B cell (primary cell): ENCODE measurements around the gene GPATCH8. TPM values are rescaled to one million over a fixed set of nuclear protein-coding genes. Genes with fewer than 3 reads are reported as not detected.
A peak's percentile ranks its signal among the peaks of the same experiment; 100 is the strongest.
"Not testable (repeated sequence)": the region's sequence is repeated elsewhere in the genome, so short reads cannot be mapped to it uniquely, and the experiment has no call there.

Experiments used
- ATAC-seq: fragments of 200-7000 bp; cut with Tn5 transposase; one replicate; pipeline ENCODE4 v1.10.0; 2021; ENCODE audit warnings: low read depth, mild to moderate bottlenecking, moderate number of reproducible peaks, moderate library complexity
- CTCF ChIA-PET: fragments of 350-600 bp; sonication (Branson Sonifier 250); formaldehyde crosslinking; loops from one replicate; lab custom pipeline; 2021; ENCODE audit warnings: antibody characterized with exemption, inconsistent platforms; lab: Charles Lee
- POLR2A ChIA-PET: fragments of 350-600 bp; sonication (Branson Sonifier 250); formaldehyde crosslinking; loops from one replicate; lab custom pipeline; 2021; ENCODE audit warnings: antibody characterized with exemption; lab: Charles Lee
- DNase-seq: peaks from one replicate; pipeline ENCODE4 v3.0.0; 2013
- H2AFZ ChIP-seq: 2 replicates; pipeline ENCODE4 v1.6.1; 2012; ENCODE audit warnings: mild to moderate bottlenecking, low read depth, low read length; ENCODE audit not compliant: insufficient read depth, poor library complexity, severe bottlenecking
- H3K27ac ChIP-seq, 2 donors: 1 replicate in 1 of 2; 2 replicates in 1 of 2; pipeline ENCODE4 v1.5.1; 2012 to 2013; ENCODE audit warnings: low read length in 2 of 2, mild to moderate bottlenecking in 2 of 2, moderate library complexity in 1 of 2
- H3K27me3 ChIP-seq, 4 experiments: fragments of 200-600 bp in 1 of 4; sonication (generic) in 1 of 4; replicated peaks in 1 of 4; 1 replicate in 2 of 4; 2 replicates in 2 of 4; pipeline versions ENCODE4 v1.6.1 to v1.7.0; 2013 to 2016; ENCODE audit warnings: low read length in 3 of 4, mild to moderate bottlenecking in 2 of 4, mixed read lengths in 1 of 4, moderate library complexity in 1 of 4; ENCODE audit not compliant: insufficient read depth in 4 of 4, control insufficient read depth in 3 of 4; ENCODE audit errors: control extremely low read depth in 1 of 4
- H3K36me3 ChIP-seq, 2 experiments: replicated peaks in 1 of 2; 1 replicate in 1 of 2; 2 replicates in 1 of 2; pipeline versions ENCODE4 v1.6.1 to v1.7.1; 2013; ENCODE audit warnings: low read length in 1 of 2; ENCODE audit not compliant: insufficient read depth in 2 of 2, control insufficient read depth in 1 of 2; ENCODE audit errors: control extremely low read depth in 1 of 2, extremely low read depth in 1 of 2
- H3K4me1 ChIP-seq, 2 donors: fragments of 200-600 bp in 1 of 2; sonication (generic) in 1 of 2; 1 replicate in 1 of 2; 2 replicates in 1 of 2; pipeline versions ENCODE4 v1.5.1 to v1.6.1; 2013 to 2017; ENCODE audit warnings: low read length in 2 of 2; ENCODE audit not compliant: control insufficient read depth in 2 of 2, insufficient read depth in 2 of 2
- H3K4me2 ChIP-seq: replicated peaks from 2 replicates; pipeline ENCODE3; 2012; ENCODE audit warnings: mild to moderate bottlenecking, low read depth, low read length; ENCODE audit not compliant: poor library complexity, severe bottlenecking
- H3K4me3 ChIP-seq, 5 experiments: fragments of 200-600 bp in 1 of 5; sonication (generic) in 1 of 5; 1 replicate in 3 of 5; 2 replicates in 2 of 5; pipeline versions ENCODE4 v1.5.1 to v1.7.0; 2011 to 2016; ENCODE audit warnings: low read length in 4 of 5, mild to moderate bottlenecking in 4 of 5, low read depth in 2 of 5, control low read depth in 1 of 5, moderate library complexity in 1 of 5; ENCODE audit not compliant: insufficient read depth in 1 of 5; ENCODE audit errors: control extremely low read depth in 1 of 5, extremely low read depth in 1 of 5
- H3K79me2 ChIP-seq: fragments of 200-600 bp; sonication (generic); one replicate; pipeline ENCODE4 v1.6.0; 2016; ENCODE audit warnings: low read length; ENCODE audit not compliant: control insufficient read depth, insufficient read depth
- H3K9ac ChIP-seq: fragments of 200-600 bp; sonication (generic); 2 replicates; pipeline ENCODE4 v1.6.1; 2017; ENCODE audit warnings: mild to moderate bottlenecking, low read length, moderate library complexity
- H3K9me3 ChIP-seq, 3 donors: one replicate each; pipeline versions ENCODE4 v1.6.1 to v1.7.1; 2013; ENCODE audit warnings: low read length in 2 of 3; ENCODE audit not compliant: control insufficient read depth in 2 of 3, insufficient read depth in 1 of 3; ENCODE audit errors: control extremely low read depth in 1 of 3
- H4K20me1 ChIP-seq: 2 replicates; pipeline ENCODE4 v1.6.0; 2012; ENCODE audit warnings: mild to moderate bottlenecking, low read length; ENCODE audit not compliant: insufficient read depth, control insufficient read depth, poor library complexity, severe bottlenecking
- H3K27ac Mint-ChIP-seq: one replicate; pipeline ENCODE4 v1.8.0; 2021; ENCODE audit warnings: mixed read lengths
- H3K27me3 Mint-ChIP-seq: one replicate; pipeline ENCODE4 v1.8.0; 2021; ENCODE audit warnings: mixed read lengths
- H3K4me1 Mint-ChIP-seq: one replicate; pipeline ENCODE4 v1.8.0; 2021; ENCODE audit warnings: mixed read lengths
- H3K4me3 Mint-ChIP-seq: one replicate; pipeline ENCODE4 v1.8.0; 2021; ENCODE audit warnings: mixed read lengths
- H3K9me3 Mint-ChIP-seq: one replicate; pipeline ENCODE4 v1.8.0; 2022; ENCODE audit warnings: mixed read lengths; ENCODE audit not compliant: insufficient read depth
- WGBS: methylation state at CpG from one replicate; pipeline ENCODE4 v1.1.5; 2013; ENCODE audit warnings: missing lambda C conversion rate; ENCODE audit not compliant: insufficient coverage; 5-methylcytosine and 5-hydroxymethylcytosine counted together
- intact Hi-C: fragments of 100-400 bp; cut with micrococcal nuclease; formaldehyde crosslinking; loops from one replicate; pipeline ENCODE4 v1.10.0; 2022
- polyA plus RNA-seq: library from polyadenylated mRNA; depleted of rRNA; stranded (reverse); fragments of >200 nt; gene quantifications from 2 replicates; pipeline ENCODE4 v1.2.3, GENCODE V29; 2012
- total RNA-seq, 2 donors: library from RNA; stranded (reverse); fragments of 120-200 nt in 1 of 2; gene quantifications; 1 replicate in 1 of 2; 2 replicates in 1 of 2; pipeline versions ENCODE4 v1.2.3 to v1.2.4, GENCODE V29; 2013 to 2022

The GPATCH8 gene
- total and polyA plus RNA-seq, 2 donors (not counting 1 experiment from before 2014, with no cell fraction given) = 28.3 to 83.4 TPM

- H3K27me3 ChIP-seq = peaks cover 0 to 21% (median 7%) of the 10 kb centered on the region in 4 experiments
- H4K20me1 ChIP-seq, H3K4me2 ChIP-seq, POLR2A ChIA-PET, H3K4me1 ChIP-seq, H3K4me3 ChIP-seq, H3K27ac ChIP-seq, H2AFZ ChIP-seq, intact Hi-C loops, DNase-seq, H3K36me3 ChIP-seq, H3K79me2 ChIP-seq, H3K27ac Mint-ChIP-seq, H3K4me1 Mint-ChIP-seq, H3K9me3 ChIP-seq, ATAC-seq, H3K9me3 Mint-ChIP-seq, H3K9ac ChIP-seq: not testable (repeated sequence)
- WGBS = 57% methylated on average over 7 of the region's 17 CpGs
- H3K4me3 Mint-ChIP-seq = peak overlapping the region; percentile 48
- H3K27me3 Mint-ChIP-seq = peaks cover 58% of the 10 kb centered on the region
- CTCF ChIA-PET = interaction anchor here (1.4 kb wide), 1 partner anchor 15 kb away, joined by 4 read pairs; no protein-coding TSS in a partner anchor
These were observed 133.7 kb downstream of the GPATCH8 start for GRCh38 chr17:44369414-44370023.

- POLR2A ChIA-PET, H3K9me3 Mint-ChIP-seq, H2AFZ ChIP-seq, intact Hi-C loops, H3K9me3 ChIP-seq, H4K20me1 ChIP-seq, H3K4me3 Mint-ChIP-seq, ATAC-seq, H3K4me1 Mint-ChIP-seq, H3K79me2 ChIP-seq, DNase-seq, H3K4me1 ChIP-seq, H3K36me3 ChIP-seq, H3K4me2 ChIP-seq, H3K27ac Mint-ChIP-seq, H3K4me3 ChIP-seq, H3K27ac ChIP-seq, H3K9ac ChIP-seq: not testable (repeated sequence)
- H3K27me3 ChIP-seq = peaks cover 0 to 18% (median 7%) of the 10 kb centered on the region in 4 experiments
- peaks cover 53% of the 10 kb centered on the region for H3K27me3 Mint-ChIP-seq
- 96% methylated on average over 34 of the region's 42 CpGs for WGBS
- CTCF ChIA-PET = interaction anchor here (1.4 kb wide), 1 partner anchor 14 kb away, joined by 4 read pairs; no protein-coding TSS in a partner anchor
These were observed 134.6 kb downstream of the GPATCH8 start for GRCh38 chr17:44368391-44369243.
